HT-29 (cell line): Measurements from ENCODE around the gene OR4K2. TPM values are rescaled to one million over a fixed set of nuclear protein-coding genes. Genes with fewer than 3 reads are reported as not detected.
"Not testable (repeated sequence)": the region's sequence is repeated elsewhere in the genome, so short reads cannot be mapped to it uniquely, and the experiment has no call there.

Experiments used
- DNase-seq: peaks from one replicate; pipeline ENCODE4 v3.0.0-alpha.2; 2015; ENCODE audit warnings: low spot score
- total RNA-seq: library from RNA; depleted of rRNA; stranded (reverse); fragments of >200 nt; shearing (Covaris generic); gene quantifications from 2 replicates; pipeline ENCODE4 v1.2.3, GENCODE V29; 2014; rRNA removed

OR4K2 gene, protein sequence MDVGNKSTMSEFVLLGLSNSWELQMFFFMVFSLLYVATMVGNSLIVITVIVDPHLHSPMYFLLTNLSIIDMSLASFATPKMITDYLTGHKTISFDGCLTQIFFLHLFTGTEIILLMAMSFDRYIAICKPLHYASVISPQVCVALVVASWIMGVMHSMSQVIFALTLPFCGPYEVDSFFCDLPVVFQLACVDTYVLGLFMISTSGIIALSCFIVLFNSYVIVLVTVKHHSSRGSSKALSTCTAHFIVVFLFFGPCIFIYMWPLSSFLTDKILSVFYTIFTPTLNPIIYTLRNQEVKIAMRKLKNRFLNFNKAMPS
- total RNA-seq, result not detected in 2 replicates

DNA sequence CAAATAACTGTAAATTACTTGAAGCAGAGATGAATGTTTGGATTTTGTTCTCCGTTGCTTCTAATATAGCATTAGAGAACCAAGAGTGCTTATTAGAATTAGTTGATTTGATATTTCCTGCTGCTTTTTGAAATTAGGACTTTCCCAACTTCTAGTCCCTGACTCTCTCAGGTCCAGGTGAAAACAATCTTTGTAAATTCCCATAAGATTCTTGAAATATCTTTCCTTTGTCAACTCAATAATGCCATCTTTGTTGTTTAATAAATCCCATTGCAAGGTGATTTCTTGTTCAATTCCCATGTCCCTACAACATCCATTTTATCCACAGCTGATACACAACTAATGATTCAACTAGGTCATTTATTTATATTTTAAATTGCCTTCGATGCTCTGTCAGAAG is at the start of gene OR4K2:
TSS of gene OR4K2 (plus strand) at position 301 of the 400 bp plus-strand sequence. CDS start 1,126 bp downstream, outside the sequence.
- DNase-seq, result no peak

- not testable (repeated sequence) for DNase-seq
Measured at GRCh38 chr14:19827626-19828244, 47.2 kb upstream of the OR4K2 start.

DNA sequence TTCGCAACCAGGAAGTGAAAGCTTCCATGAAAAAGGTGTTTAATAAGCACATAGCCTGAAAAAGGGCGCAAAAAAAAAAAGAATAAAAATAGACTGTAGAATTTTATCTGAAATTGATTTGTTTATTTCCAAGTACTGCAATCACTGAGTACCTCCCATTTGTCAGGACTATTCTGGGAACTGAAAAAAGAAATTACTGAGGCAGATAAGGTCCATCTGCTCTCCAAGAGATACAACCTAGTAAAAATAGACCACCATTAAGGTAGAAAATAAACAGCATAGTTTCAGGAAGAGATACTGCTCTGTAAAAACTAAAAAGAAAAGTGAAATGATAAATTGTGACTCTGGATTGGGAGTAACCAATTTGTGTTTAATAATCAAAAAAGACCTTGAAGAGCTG is 46.6 kb upstream of the OR4K2 start:
- DNase-seq, result no peak

GRCh38 chr14:19834203-19834848 is 40.6 kb upstream of the OR4K2 start:
- DNase-seq, result not testable (repeated sequence)

GRCh38 chr14:19838433-19838832 is 36.5 kb upstream of the OR4K2 start:
- DNase-seq, result no peak

GRCh38 chr14:19851365-19851764 is 23.6 kb upstream of the OR4K2 start:
- DNase-seq, result no peak

- DNase-seq, result not testable (repeated sequence)
Measured at GRCh38 chr14:19866061-19866669, 8.8 kb upstream of the OR4K2 start.

DNA sequence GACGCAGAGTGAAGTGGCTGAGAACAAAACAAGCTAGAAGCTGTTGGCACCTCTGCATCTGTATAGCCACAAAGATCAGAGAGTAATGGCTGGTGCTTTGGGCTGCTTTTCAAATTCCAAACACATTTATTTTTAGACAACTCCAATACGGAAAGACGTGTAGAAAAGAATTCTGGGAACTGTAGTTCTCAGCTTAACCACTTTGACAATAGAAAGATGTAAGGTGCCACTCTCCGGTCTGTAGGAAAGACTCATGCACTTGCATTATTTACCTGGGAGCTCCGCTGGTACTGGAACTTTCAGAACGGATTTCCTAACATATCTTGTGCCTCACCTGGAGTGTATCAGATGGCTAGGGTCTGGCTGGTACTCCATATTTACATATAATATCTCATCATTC is 1.8 kb upstream of the OR4K2 start:
- DNase-seq, result no peak

- peak; percentile 18 for DNase-seq
Measured at GRCh38 chr14:19878029-19878642, 3.2 kb downstream of the OR4K2 start.

DNA sequence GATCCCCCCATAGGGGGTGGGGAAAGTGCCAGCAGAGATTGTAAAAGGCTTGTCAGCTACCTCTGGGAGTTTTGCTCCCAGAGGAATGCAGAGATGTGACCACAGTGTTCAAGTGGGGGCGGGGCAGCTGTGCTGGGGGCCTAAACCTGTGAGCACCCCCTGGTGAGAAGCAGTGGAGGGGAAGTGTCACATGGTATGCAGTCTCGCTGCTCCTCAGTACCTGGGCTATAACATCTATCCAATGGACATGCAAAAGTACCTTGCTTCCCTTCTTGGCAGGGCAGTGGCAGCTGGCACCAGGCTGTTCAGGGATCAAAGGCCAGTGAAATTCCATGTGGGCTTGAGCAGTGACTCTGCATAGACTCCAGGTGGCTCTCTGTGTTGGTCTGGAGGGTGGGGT is 20.3 kb downstream of the OR4K2 start:
- no peak for DNase-seq

DNA sequence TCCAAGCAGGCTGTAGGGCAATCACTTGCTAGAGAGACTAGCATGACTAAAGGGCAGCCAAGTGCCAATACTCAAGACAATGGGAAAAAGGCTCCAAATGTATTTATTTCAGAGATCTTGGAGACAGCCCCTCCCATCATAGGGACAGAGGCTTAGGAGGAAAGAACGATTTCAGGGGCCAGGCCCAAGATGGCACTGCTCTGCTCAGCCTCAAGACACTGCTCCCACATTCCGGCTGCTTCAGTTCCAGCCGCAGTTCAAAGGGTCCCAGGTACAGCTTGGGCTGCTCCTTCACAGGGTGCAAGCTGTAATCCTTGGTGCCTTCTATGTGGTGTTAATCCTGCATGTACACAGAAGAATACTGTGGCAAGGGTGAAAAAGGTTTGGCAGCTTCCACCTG is 26.1 kb downstream of the OR4K2 start:
- no peak for DNase-seq

DNA sequence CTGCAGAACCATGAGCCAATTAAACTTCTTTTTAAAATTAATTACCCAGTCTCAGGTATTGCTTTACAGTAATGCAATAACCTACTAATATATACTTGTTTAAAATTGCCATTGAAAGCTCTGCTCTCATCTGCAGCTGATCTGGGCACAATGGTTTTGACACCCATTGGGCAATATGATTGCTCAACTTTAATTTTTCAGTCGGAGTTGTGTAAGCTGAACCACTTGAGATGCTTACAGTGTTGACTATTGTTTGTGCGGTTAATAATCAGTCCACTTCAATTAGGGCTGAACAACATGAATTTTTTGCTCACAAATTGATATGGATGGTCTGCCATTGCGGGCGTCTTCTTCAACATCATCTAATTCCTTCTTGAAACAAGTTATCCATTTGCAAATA is 27.5 kb downstream of the OR4K2 start:
- no peak for DNase-seq

DNA sequence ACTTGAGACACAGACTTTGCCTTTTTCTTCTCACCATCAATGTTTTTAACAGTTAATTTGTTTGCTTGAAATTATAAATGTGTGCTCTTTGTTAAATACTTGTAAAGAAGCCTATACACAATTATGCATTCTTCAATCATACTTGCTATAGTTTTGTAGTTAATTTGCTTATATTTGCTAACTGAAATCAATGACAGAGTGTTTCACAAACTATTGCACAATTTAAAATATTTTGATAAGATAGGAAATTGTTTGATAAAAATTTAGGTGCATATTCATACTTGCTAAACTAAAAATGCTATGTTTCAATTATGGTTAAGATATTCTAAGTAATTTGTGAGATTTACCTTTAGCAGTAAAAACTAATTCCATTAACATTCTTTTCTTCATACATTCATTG is 31.7 kb downstream of the OR4K2 start:
- no peak for DNase-seq

GRCh38 chr14:19911114-19911513 is 36.2 kb downstream of the OR4K2 start:
- DNase-seq, result no peak

DNA sequence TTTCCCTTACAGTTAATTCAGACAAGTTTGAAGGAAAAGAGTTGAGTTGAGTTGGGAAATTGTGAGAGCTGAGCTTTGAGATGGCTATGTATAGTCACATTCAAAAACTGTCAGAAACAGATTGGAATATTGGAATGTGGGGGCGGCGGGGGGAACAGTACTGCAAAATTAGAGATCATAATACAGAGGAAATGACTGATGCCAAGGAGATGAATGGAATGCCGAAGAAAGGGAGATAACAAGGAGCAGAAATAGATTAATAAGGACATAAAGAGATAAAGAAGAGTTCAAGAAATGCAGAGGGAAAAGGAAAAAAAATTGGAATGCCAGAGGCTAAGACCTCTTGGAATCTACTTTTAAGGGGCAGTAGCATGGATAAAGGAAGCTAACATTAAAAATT is 42.3 kb downstream of the OR4K2 start:
- DNase-seq, result no peak

GRCh38 chr14:19917955-19918518 is 43.1 kb downstream of the OR4K2 start:
- no peak for DNase-seq

DNA sequence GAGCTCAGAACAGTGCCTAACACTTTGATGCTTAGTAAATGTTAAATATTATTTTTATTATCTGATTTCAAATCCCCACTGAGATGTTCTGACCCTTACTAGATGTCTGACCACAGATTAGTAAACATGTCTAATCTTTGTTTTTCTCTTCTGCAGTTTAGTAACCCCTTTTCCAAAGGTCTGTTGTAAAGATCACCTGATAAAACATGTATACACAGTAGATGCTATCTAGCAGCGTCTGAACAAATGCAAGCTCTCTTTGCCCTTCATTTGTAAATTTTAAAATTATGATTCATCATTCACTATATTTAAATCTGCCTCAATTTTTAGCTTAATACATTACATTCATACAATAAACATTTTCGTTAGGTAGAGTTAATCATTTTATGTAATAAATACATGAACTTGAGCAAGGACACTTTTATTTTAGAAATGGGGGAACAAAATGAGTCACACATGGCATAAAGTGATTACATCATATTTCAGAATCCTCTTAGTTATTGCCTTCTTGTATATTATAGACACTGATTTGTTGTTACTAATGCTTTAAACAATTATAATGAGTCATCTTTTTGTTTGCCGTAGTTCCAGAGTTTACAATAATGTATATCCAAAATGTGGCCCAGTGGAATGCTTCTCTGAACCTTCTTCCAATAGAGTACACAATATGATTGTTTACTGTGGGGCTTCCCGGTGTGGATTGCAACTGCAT is 43.8 kb downstream of the OR4K2 start:
- DNase-seq, result no peak

GRCh38 chr14:19920021-19920657 is 45.2 kb downstream of the OR4K2 start, which contains the start of gene OR4K5:
OR4K5 (plus strand) TSS chr14:19920607; CDS start chr14:19920607, 0 bp downstream.
- no peak for DNase-seq

- DNase-seq, result no peak
Measured at GRCh38 chr14:19930617-19931016, 55.7 kb downstream of the OR4K2 start, which contains the start of gene OR4K1. OR4K1 (plus strand) TSS chr14:19930917; CDS start chr14:19935667, 4,750 bp downstream.
